Endothelial cell of umbilical vein (primary cell): Measurements from ENCODE around the gene SUPT3H.

Experiments
- EZH2 ChIP-seq: IDR thresholded peaks from 2 replicates; pipeline ENCODE4 v1.6.1; 2012; ENCODE audit warnings: borderline replicate concordance, low read depth, mild to moderate bottlenecking, moderate library complexity, low read length, inconsistent platforms; ENCODE audit not compliant: severe bottlenecking
- FOS ChIP-seq: IDR thresholded peaks from 2 replicates; pipeline ENCODE4 v1.6.1; 2011; ENCODE audit warnings: mild to moderate bottlenecking, low read length, moderate library complexity, borderline replicate concordance; ENCODE audit not compliant: insufficient read depth
- GATA2 ChIP-seq: IDR thresholded peaks from 2 replicates; pipeline ENCODE4 v1.7.0; 2011; ENCODE audit warnings: low read depth, mild to moderate bottlenecking, moderate library complexity, mixed read lengths, low read length; ENCODE audit not compliant: insufficient read length, insufficient read depth
- JUN ChIP-seq: IDR thresholded peaks from 2 replicates; pipeline ENCODE4 v1.6.1; 2011; ENCODE audit warnings: borderline replicate concordance, low read depth; ENCODE audit not compliant: insufficient read length, insufficient read depth
- MYC ChIP-seq: IDR thresholded peaks from one replicate; pipeline ENCODE4 v1.6.1; 2011; ENCODE audit warnings: mild to moderate bottlenecking, low read depth, low read length
- POLR2A ChIP-seq: IDR thresholded peaks from 2 replicates; pipeline ENCODE4 v1.6.1; 2012; ENCODE audit warnings: low read depth, mild to moderate bottlenecking, control low read depth, low read length
- POLR2AphosphoS5 ChIP-seq: IDR thresholded peaks from 2 replicates; pipeline ENCODE4 v1.6.1; 2012; ENCODE audit warnings: low read depth, mild to moderate bottlenecking, control low read depth, low read length, moderate library complexity; ENCODE audit not compliant: insufficient read depth
- TF ChIP-seq, protein P1 (sequence below), 2 donors: IDR thresholded peaks; 1 replicate in 1 of 2; 2 replicates in 1 of 2; pipeline ENCODE4 v1.5.1; 2011; ENCODE audit warnings: low read length in 2 of 2, mild to moderate bottlenecking in 2 of 2, moderate library complexity in 2 of 2, control low read depth in 1 of 2, inconsistent platforms in 1 of 2, low read depth in 1 of 2; ENCODE audit not compliant: insufficient read depth in 1 of 2; ENCODE audit errors: extremely low read depth in 1 of 2
- TF ChIP-seq, protein P2 (sequence below): IDR thresholded peaks from 2 replicates; pipeline ENCODE4 v1.6.1; 2011; ENCODE audit not compliant: insufficient read depth, insufficient read length

DNA sequence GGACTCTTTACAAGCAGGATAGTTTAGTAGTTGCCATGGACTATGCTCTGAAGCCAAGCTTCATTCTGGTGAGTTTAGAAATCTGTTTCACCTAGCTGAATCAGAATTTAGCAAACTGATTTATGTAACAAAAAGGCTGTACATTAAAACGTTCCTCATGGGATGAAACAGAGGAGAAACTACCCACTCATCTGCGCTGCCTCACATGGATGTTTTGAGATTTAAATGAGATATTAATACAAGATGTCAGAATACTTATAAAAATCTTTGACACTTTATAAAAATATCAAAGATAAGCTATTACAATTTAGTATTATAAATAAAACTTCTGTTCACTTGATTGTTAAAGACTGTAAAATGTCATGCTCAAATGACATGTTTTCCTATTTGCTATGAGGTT is 32.8 kb downstream of the SUPT3H start:
- no peak for TF ChIP-seq POLR2AphosphoS5
- no peak for TF ChIP-seq POLR2A
- TF ChIP-seq, protein P1, sequence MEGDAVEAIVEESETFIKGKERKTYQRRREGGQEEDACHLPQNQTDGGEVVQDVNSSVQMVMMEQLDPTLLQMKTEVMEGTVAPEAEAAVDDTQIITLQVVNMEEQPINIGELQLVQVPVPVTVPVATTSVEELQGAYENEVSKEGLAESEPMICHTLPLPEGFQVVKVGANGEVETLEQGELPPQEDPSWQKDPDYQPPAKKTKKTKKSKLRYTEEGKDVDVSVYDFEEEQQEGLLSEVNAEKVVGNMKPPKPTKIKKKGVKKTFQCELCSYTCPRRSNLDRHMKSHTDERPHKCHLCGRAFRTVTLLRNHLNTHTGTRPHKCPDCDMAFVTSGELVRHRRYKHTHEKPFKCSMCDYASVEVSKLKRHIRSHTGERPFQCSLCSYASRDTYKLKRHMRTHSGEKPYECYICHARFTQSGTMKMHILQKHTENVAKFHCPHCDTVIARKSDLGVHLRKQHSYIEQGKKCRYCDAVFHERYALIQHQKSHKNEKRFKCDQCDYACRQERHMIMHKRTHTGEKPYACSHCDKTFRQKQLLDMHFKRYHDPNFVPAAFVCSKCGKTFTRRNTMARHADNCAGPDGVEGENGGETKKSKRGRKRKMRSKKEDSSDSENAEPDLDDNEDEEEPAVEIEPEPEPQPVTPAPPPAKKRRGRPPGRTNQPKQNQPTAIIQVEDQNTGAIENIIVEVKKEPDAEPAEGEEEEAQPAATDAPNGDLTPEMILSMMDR (IDR thresholded peaks at IDR 0.05; ENCODE audit: extremely low read depth in 1 of 2, insufficient read depth in 1 of 2, low read depth in 1 of 2, low read length in 2 of 2): no peak
- no peak for TF ChIP-seq GATA2
- TF ChIP-seq MYC: no peak
- no peak for TF ChIP-seq EZH2
- no peak for TF ChIP-seq JUN
- TF ChIP-seq, protein P2, sequence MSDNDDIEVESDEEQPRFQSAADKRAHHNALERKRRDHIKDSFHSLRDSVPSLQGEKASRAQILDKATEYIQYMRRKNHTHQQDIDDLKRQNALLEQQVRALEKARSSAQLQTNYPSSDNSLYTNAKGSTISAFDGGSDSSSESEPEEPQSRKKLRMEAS: no peak
- no peak for TF ChIP-seq FOS
